C4-2B (cell line): ENCODE measurements around the gene BTBD9.

ENCODE experiments used
- H3K27ac ChIP-seq: fragments of 450-650 bp; 2 replicates; pipeline ENCODE4 v1.5.1; 2017
- CTCF ChIP-seq: fragments of 450-650 bp; conservative IDR thresholded peaks from 2 replicates; pipeline ENCODE4 v1.5.1; 2017; ENCODE audit warnings: mild to moderate bottlenecking
- ZFX ChIP-seq: fragments of 450-650 bp; IDR thresholded peaks from 2 replicates; pipeline ENCODE4 v1.6.1; 2017

The BTBD9 gene

GRCh38 chr6:38167598-38167997 is 472.1 kb downstream of the BTBD9 start:
- no peak for TF ChIP-seq ZFX
- no peak for TF ChIP-seq CTCF
- no peak overlapping the region for H3K27ac ChIP-seq

GRCh38 chr6:38166411-38167240 is 473.1 kb downstream of the BTBD9 start:
- no peak for TF ChIP-seq ZFX
- no peak for TF ChIP-seq CTCF
- H3K27ac ChIP-seq = no peak overlapping the region

- H3K27ac ChIP-seq = no peak overlapping the region
- no peak for TF ChIP-seq ZFX
- TF ChIP-seq CTCF = no peak
Measured at GRCh38 chr6:38164671-38165108, 475.0 kb downstream of the BTBD9 start.

GRCh38 chr6:38164131-38164481 is 475.6 kb downstream of the BTBD9 start:
- no peak overlapping the region for H3K27ac ChIP-seq
- TF ChIP-seq CTCF = no peak
- no peak for TF ChIP-seq ZFX

GRCh38 chr6:38163186-38164130 is 476.3 kb downstream of the BTBD9 start:
- H3K27ac ChIP-seq = no peak overlapping the region
- TF ChIP-seq CTCF (no peak), ZFX (no peak)

GRCh38 chr6:38162493-38163185 is 477.1 kb downstream of the BTBD9 start:
- H3K27ac ChIP-seq = no peak overlapping the region
- no peak for TF ChIP-seq ZFX
- no peak for TF ChIP-seq CTCF
